KG1 (cell line): Measurements from ENCODE around the gene FLACC1.

Experiments
- DNase-seq: peaks from one replicate; lab custom pipeline; 2025; lab: John Stamatoyannopoulos, UW

Gene FLACC1

GRCh38 chr2:201275990-201276389 lies 81.2 kb downstream of the FLACC1 start:
- no peak for DNase-seq

- no peak for DNase-seq
These were observed 82.1 kb downstream of the FLACC1 start for GRCh38 chr2:201275069-201275468.

- no peak for DNase-seq
These were observed 83.7 kb downstream of the FLACC1 start for GRCh38 chr2:201273330-201273983.

GRCh38 chr2:201271917-201272316 lies 85.2 kb downstream of the FLACC1 start:
- no peak for DNase-seq

- DNase-seq: no peak
These were observed 86.7 kb downstream of the FLACC1 start for GRCh38 chr2:201270293-201271001.

GRCh38 chr2:201269764-201270163 lies 87.4 kb downstream of the FLACC1 start:
- no peak for DNase-seq

GRCh38 chr2:201267278-201268030 lies 89.7 kb downstream of the FLACC1 start:
- DNase-seq: no peak

- no peak for DNase-seq
These were observed 90.5 kb downstream of the FLACC1 start for GRCh38 chr2:201266629-201267028.

GRCh38 chr2:201264472-201265173 lies 92.5 kb downstream of the FLACC1 start:
- no peak for DNase-seq

- no peak for DNase-seq
These were observed 93.4 kb downstream of the FLACC1 start for GRCh38 chr2:201263779-201264178.

GRCh38 chr2:201262718-201263117 lies 94.4 kb downstream of the FLACC1 start:
- no peak for DNase-seq

GRCh38 chr2:201261906-201262305 lies 95.2 kb downstream of the FLACC1 start:
- no peak for DNase-seq

GRCh38 chr2:201261471-201261870 lies 95.7 kb downstream of the FLACC1 start:
- no peak for DNase-seq

- peak; percentile 73 for DNase-seq
These were observed 96.8 kb downstream of the FLACC1 start, which contains the start of gene CASP8 for GRCh38 chr2:201260302-201260800. Gene CASP8, plus strand, starts transcription at chr2:201260536. Its CDS starts 5,951 bp downstream, at chr2:201266487.

- no peak for DNase-seq
These were observed 98.2 kb downstream of the FLACC1 start for GRCh38 chr2:201258666-201259615.

- peak; percentile 98 for DNase-seq
These were observed 99.0 kb downstream of the FLACC1 start for GRCh38 chr2:201257956-201258665.

GRCh38 chr2:201257381-201257955 lies 99.7 kb downstream of the FLACC1 start:
- peak; percentile 90 for DNase-seq

GRCh38 chr2:201256082-201256481 lies 101.1 kb downstream of the FLACC1 start:
- DNase-seq: no peak

GRCh38 chr2:201255408-201256033 lies 101.6 kb downstream of the FLACC1 start:
- DNase-seq: no peak
